Activated CD4-positive, alpha-beta T cell treated with anti-CD3 and anti-CD28 coated beads, Interleukin-2, amount 50 U/mL, for 48 hours (primary cell): Measurements from ENCODE around the gene TUBB2B.

ENCODE experiments used
- DNase-seq, 2 experiments: peaks; one replicate each; pipeline ENCODE4 v3.0.0-alpha.2; 2020

The TUBB2B gene

DNA sequence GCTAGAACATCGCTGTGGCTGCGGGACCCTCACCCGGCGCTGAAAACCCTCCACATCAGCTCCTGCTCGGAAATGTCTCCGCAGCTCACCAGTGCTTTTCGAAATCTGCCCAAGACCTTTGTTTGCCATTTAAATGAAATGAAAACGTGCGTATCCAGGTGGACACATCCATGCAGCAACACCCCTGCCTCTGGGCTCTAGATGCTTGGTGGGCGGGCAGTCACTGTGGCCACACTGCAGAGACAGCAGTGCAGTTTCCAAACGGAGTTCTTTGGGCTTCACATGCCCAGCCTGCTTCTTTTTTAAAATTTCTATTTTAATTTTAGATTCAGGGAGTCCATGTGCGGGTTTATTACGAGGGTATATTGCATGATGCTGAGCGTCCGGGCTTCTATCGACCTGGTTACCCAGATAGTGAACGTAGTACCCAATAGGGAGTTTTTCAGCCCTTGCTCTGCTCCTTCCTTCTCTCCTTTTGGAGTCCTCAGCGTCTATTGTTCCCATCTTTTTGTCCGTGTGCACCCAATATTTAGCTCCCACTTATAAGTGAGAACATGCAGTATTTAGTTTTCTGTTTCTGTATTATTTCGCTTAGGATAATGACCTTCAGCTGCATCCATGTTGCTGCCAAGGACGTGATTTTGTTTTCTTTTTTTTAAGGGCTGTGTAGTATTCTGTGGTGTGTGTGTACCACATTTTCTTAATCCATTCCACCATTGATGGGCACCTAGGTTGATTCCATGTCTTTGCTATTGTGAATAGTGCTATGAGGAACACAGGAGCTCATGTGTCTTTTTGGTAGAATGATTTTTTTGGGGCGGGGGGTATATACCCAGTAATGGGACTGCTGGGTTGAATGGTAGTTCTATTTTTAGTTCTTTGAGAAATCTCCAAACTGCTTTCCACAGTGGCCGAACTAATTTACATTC, 4.8 kb upstream of the TUBB2B start:
- DNase-seq = no peak

DNA sequence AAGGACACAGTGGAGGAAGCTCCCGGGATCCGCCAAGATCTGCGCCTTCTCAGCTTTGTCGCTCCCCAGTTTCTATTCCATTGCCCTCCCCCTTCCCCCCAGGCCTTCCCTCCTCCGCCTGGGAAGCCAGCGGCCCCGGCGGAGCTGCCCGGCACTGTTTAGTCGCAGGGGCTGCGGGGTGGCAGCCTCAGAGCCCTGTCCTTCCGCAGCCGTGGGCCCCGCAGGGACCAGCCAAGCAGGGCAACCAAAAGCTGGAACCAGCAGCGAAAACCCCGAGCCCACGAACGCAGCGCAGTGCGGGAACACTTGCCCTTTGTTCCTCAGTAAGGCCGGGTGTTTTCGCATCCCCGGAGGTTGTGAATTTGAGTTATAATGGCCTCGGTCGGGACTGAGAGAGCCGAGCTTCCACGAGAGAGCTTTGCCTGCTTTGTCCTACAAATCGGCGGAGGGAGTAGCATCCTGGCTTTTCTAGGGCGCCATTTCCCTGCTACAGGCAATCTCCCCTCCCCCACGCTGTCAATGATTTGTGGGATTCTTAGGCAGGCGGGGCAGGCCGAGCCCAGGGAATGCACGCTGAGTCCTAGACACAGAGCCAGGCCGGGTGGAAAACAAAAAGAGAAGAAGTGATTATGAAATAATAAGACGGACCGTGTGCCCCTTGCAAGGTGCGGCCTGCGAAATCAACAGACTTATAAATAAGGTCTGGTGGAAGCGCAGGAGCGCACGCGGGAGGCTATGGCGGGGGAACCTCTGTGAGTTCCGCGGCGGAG, 4.0 kb upstream of the TUBB2B start:
- no peak for DNase-seq

GRCh38 chr6:3230900-3231246, 3.4 kb upstream of the TUBB2B start:
- DNase-seq = no peak

GRCh38 chr6:3230256-3230882, 2.9 kb upstream of the TUBB2B start:
- DNase-seq = no peak

DNA sequence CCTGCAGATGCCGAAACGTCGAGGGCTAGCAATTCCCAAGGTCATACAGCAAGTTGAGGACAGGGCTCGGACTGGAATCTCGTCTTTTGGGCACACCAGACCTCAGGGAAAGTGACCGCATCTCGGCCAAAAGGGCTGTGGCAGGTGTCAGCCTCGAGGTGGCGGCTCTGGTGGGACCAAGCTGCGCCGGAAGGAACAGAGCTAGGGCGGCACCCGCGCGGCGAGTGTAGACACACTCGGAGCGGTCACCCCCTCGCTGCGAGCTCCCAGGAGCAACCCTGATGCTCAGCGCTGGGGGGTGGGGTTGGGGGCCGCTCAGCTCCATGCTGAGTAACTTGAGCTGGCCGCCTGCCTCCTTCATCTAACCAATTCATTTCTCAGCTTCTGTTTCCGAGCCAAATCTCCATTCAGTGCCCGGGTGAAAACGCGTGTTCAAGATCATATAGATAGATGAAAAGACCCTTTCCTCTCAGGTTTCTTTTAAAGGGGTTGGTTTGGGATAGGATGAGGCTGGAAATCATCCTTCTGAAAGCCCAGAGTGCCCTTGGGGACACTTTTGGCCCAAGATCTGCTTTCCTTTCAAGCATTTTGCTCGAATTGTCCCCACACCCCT, 2.2 kb upstream of the TUBB2B start:
- DNase-seq = peak in 1 of 2 experiments; percentile 51

- DNase-seq = peak; percentile 39 to 48
These were observed 1.5 kb upstream of the TUBB2B start for GRCh38 chr6:3228771-3229565.

GRCh38 chr6:3228046-3228671, 706 bp upstream of the TUBB2B start:
- DNase-seq = peak in 1 of 2 experiments; percentile 29

DNA sequence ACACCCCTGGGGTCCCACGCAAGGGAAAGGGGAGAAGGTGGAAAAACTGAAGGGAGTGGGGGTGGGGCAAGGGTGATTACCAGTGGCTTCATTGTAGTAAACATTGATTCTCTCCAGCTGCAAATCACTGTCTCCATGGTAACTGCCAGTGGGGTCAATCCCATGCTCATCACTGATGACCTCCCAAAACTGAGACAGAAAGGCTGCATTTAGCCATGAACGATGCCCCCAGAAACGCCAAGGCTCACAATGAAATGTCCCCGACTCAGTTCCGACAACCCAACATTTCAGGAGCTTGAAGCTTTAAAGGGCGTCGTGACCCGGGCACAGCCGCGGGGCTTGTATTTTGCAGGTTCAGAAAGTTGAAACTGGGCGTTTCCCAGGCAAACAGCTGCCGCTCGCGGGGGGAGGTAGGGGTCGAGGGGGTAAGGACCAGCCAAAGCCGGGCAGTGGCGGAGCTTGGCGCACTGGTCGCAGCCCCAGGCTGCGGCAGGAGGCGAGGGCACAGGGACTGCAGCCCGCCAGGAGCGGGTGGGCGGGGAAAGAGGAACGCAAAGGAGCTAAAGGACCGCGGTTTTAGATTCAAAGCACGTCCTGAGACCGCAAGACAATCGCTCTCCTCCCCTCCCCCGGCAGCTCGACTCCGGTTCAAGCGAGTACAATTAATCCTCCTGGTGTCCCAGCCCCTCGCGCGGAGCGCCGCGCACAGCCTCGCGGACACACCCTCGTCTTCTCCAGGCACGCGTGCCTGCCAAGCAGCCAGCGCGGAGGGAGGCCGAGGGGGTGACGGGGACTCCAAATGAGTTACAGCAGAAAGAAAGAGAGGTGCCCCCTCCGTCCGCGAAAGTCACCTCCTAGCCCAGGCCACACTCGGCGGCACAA, 731 bp downstream of the TUBB2B start:
- DNase-seq = peak in 1 of 2 experiments; percentile 42

- no peak for DNase-seq
These were observed 1.4 kb downstream of the TUBB2B start for GRCh38 chr6:3226042-3226441.

GRCh38 chr6:3222506-3223038, 4.9 kb downstream of the TUBB2B start:
- no peak for DNase-seq

- DNase-seq = no peak
These were observed 5.9 kb downstream of the TUBB2B start for GRCh38 chr6:3221578-3221977.

- no peak for DNase-seq
These were observed 7.1 kb downstream of the TUBB2B start for GRCh38 chr6:3220366-3220765.

DNA sequence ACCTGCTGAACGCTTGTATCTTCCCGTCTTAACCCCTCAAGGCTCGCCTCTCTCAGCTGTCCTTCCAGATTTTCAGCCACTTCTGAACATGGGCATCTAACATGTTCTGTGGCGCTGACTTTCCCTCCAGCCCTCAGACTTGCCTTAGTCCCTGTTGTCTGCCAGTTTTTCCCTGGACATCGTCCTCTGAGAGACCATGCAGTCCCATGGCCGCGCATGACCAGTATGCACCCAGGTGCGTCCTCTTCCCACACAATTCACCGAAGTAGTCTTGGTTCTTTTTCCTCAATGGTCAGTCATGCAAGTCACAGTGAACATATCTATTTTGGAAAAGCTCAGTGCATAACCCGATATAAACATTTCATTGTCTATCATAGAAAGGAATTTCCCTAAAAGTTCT, 9.2 kb downstream of the TUBB2B start:
- no peak for DNase-seq

DNA sequence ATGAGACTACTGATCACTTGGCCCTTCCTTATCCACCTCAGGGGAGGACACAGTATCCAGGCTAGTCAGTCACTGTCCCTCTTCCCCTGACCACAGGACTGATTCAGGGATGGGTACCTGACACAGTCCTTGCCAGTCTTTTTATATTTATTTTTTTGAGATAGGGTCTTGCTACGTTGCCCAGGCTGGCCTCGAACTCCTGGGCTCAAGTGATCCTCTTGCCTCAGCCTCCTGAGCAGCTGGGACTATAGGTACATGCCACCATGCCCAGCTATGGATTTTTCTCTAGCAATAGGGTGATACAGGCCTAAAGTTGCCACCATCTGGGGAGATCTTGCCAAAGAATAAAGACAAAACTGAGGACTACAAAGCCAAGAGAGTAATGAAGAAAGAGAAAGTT, 10.2 kb downstream of the TUBB2B start:
- no peak for DNase-seq

DNA sequence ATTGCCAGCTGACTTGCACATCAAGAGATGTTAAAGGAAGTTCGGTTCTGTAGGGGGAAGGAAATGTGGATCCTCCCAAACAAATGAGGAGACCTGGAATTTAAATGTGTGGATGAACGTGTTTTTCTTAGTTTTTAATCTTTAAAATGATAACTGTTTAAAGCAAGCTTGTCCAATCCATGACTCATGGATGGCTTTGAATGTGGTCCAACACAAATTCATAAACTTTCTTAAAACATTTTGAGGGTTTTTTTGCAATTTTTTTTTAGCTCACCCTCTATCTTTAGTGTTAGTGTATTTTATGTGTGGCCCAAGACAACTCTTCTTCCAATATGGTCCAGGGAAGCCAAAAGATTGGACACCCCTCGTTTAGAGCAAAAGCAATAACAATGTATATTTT, 12.6 kb downstream of the TUBB2B start:
- DNase-seq = no peak

DNA sequence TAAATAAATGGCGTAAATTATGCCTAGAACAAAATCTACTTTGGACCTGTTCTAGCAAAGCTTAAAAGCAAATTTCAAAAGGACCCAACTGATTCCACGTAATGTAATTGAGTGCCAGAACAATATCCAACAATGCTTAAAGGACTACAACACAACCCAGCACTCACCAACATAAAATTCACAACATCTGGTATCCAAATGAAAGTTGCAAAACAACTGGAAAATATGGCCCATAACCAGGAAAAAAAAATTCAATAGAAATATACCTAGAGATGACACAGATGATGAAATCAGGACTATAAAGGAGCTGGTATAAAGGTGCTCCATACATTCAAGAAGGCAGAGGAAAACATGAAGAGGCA, 14.1 kb downstream of the TUBB2B start:
- DNase-seq = no peak

DNA sequence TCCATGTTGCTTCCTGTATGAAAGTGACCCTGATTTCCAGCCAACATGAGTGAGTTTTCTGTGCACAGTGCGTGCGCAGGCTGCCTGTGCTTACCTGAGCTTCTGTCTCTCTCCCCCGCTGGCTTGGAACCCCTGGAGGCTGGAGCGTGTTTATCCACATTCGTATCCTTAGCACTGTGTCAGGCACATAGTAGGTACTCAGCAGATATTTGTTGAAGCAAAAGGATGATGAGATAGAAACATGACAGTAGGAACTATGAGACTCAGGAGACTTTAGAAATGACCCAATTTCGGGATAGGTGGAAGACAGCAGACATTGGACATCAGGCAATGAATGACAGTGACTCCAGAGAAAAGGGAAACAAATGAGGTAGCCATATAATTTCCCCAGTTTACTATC, 15.2 kb downstream of the TUBB2B start:
- no peak for DNase-seq

DNA sequence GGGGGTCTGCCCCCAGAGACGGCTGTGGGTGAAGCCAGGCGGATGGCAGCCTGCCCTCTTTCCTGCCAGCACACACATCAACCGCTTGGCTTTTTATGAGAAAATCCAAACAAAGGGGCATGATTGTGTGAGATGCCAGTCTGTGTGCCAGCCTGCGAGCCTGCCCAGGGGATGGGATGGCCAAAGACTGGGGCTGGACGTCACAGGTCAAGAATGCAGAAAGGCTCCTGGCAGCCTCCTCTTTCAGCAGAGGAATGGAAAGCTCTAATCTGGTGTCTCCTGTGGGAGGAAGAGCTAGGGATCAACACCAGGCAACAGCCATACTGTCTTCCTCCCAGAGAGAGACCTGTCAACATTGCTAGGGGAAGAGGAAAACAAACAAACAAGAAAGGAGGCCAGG, 15.8 kb downstream of the TUBB2B start:
- no peak for DNase-seq

DNA sequence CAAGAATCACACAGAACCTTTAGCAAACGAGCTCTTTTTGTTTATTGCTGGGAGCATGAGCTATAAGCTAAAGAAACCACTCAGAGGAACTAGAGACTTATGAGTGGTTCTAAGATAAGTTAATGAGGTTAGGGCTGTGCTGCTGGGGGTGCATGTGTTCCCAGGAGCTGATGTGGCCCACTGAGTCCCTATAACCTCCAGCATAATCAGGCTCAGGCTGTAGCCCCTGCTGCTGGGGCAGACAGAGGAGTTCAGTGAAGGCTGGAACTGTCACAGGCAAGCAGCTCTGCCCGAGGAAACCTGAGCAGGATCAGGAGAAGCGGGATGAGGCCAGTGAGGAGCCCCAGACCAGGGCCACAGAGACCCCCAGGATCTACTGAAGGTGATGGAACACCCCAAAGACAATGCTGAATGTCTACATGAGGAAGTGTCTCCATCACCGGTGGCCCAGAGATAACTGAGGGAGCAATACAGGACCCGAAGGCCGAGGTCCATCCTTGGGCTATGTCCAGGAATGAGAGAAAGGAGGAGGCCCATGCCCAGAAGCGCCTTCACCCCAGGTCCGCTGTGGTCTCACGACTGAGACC, 17.3 kb downstream of the TUBB2B start:
- DNase-seq = no peak
